ENCODE data around the gene FOXN4. TPM values are rescaled to one million over a fixed set of nuclear protein-coding genes. Genes with fewer than 3 reads are reported as not detected.

Gene FOXN4
- polyA plus RNA-seq, 1 donor (not counting 4 experiments of a cell fraction or from before 2014, with no cell fraction given), result not detected

GRCh38 chr12:109250523-109250922 is 58.6 kb downstream of the FOXN4 start:
- Histone ChIP-seq H3K9me1 (ENCODE audit: control insufficient read depth, extremely low read depth, insufficient read depth, low read length) (no peaks in the 10 kb centered on the region), H3K27ac (ENCODE audit: control insufficient read depth, insufficient read depth, low read length) (no peak overlapping the region), H3K79me2 (ENCODE audit: control insufficient read depth, insufficient read depth, low read length) (no peaks in the 10 kb centered on the region), H3K4me1 (ENCODE audit: control insufficient read depth, extremely low read depth, insufficient read depth, low read length) (no peaks in the 10 kb centered on the region), H2AFZ (ENCODE audit: control insufficient read depth, low read length) (no peak overlapping the region), H3K36me3 (ENCODE audit: control insufficient read depth in 2 of 2, extremely low read depth in 1 of 2, insufficient read depth in 2 of 2, low read length in 2 of 2) (no peaks in the 10 kb centered on the region), H3K4me2 (ENCODE audit: control insufficient read depth, extremely low read depth, insufficient read depth, low read depth, low read length) (no peak overlapping the region), H4K20me1 (ENCODE audit: control insufficient read depth, extremely low read depth, insufficient read depth, low read length) (no peaks in the 10 kb centered on the region), H3K9ac (ENCODE audit: control insufficient read depth, extremely low read depth, insufficient read depth, low read length) (no peak overlapping the region), H3K9me3 (ENCODE audit: control insufficient read depth, low read depth, low read length) (peaks cover 3% of the 10 kb centered on the region), H3K4me3 (ENCODE audit: control insufficient read depth in 2 of 3, extremely low read depth in 1 of 3, insufficient read depth in 2 of 3, low read depth in 1 of 3, low read length in 3 of 3) (no peak overlapping the region), H3K27me3 (ENCODE audit: control insufficient read depth, extremely low read depth, insufficient read depth, low read length) (no peaks in the 10 kb centered on the region)
- DNase-seq (ENCODE audit: low read depth, low spot score), result no peak
- TF ChIP-seq, protein P1, sequence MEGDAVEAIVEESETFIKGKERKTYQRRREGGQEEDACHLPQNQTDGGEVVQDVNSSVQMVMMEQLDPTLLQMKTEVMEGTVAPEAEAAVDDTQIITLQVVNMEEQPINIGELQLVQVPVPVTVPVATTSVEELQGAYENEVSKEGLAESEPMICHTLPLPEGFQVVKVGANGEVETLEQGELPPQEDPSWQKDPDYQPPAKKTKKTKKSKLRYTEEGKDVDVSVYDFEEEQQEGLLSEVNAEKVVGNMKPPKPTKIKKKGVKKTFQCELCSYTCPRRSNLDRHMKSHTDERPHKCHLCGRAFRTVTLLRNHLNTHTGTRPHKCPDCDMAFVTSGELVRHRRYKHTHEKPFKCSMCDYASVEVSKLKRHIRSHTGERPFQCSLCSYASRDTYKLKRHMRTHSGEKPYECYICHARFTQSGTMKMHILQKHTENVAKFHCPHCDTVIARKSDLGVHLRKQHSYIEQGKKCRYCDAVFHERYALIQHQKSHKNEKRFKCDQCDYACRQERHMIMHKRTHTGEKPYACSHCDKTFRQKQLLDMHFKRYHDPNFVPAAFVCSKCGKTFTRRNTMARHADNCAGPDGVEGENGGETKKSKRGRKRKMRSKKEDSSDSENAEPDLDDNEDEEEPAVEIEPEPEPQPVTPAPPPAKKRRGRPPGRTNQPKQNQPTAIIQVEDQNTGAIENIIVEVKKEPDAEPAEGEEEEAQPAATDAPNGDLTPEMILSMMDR (optimal IDR thresholded peaks at IDR 0.05 in 1 of 3, IDR thresholded peaks at IDR 0.05 in 1 of 3, conservative IDR thresholded peaks at IDR 0.05 in 1 of 3; ENCODE audit: extremely low read depth in 1 of 3, insufficient read depth in 2 of 3, low read length in 3 of 3), result no peak
- TF ChIP-seq EZH2 (IDR thresholded peaks at IDR 0.05; ENCODE audit: low read length), result no peak
- dilution Hi-C loops (cut with MboI; ENCODE audit: extremely low pct_ligation_motif_present, low sequenced_read_pairs), result no loop called here
- FAIRE-seq, result no peak

DNA sequence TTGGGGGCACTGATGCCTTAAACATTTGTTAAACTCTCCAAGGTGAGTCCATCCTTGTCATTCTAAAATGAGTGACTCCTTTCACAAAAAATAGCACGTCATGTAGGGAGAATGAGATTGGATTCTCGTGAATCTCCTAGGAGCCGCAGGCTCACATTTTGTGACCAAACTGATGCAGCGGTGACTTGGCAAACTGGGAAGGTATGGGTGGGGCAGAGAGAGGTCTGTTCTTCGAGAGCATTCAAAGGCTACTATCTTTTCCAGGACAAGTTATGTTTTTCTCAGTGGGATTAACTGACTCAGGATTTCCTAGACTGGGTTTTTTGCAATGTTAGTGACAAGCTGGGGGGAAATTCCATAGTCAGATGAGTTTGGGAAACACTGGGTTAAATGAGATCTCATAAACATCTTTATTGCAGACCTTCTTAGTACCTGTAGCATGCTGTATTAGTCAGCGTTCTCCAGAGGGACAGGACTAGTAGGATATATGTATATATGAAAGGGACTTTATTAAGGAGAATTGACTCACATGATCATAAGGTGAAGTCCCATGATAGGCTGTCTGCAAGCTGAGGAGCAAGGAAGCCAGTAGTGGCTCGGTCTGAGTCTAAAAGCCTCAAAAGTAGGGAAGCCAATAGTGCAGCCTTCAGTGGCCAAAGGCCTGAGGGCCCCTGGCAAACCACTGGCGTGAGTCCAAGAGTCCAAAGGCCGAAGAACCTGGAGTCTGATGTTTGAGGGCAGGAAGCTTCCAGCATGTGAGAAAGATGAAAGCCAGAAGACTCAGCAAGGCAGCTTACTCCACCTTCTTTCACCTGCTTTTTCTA is 61.0 kb downstream of the FOXN4 start:
- H3K9me3 ChIP-seq (ENCODE audit: control insufficient read depth, low read depth, low read length), result no peaks in the 10 kb centered on the region
- FAIRE-seq (no peak), DNase-seq (ENCODE audit: low read depth, low spot score) (no peak)
- dilution Hi-C loops (cut with MboI; ENCODE audit: extremely low pct_ligation_motif_present, low sequenced_read_pairs), result no loop called here
- H3K36me3 ChIP-seq (ENCODE audit: control insufficient read depth in 2 of 2, extremely low read depth in 1 of 2, insufficient read depth in 2 of 2, low read length in 2 of 2), result no peaks in the 10 kb centered on the region
- H3K9me1 ChIP-seq (ENCODE audit: control insufficient read depth, extremely low read depth, insufficient read depth, low read length), result no peaks in the 10 kb centered on the region
- no peaks in the 10 kb centered on the region for H3K27me3 ChIP-seq (ENCODE audit: control insufficient read depth, extremely low read depth, insufficient read depth, low read length)
- H3K27ac ChIP-seq (ENCODE audit: control insufficient read depth, insufficient read depth, low read length), result no peak overlapping the region
- H3K4me1 ChIP-seq (ENCODE audit: control insufficient read depth, extremely low read depth, insufficient read depth, low read length), result no peaks in the 10 kb centered on the region
- H3K4me3 ChIP-seq (ENCODE audit: control insufficient read depth in 2 of 3, extremely low read depth in 1 of 3, insufficient read depth in 2 of 3, low read depth in 1 of 3, low read length in 3 of 3), result no peak overlapping the region
- H2AFZ ChIP-seq (ENCODE audit: control insufficient read depth, low read length), result no peak overlapping the region
- H3K79me2 ChIP-seq (ENCODE audit: control insufficient read depth, insufficient read depth, low read length), result no peaks in the 10 kb centered on the region
- H3K9ac ChIP-seq (ENCODE audit: control insufficient read depth, extremely low read depth, insufficient read depth, low read length), result no peak overlapping the region
- no peak overlapping the region for H3K4me2 ChIP-seq (ENCODE audit: control insufficient read depth, extremely low read depth, insufficient read depth, low read depth, low read length)
- H4K20me1 ChIP-seq (ENCODE audit: control insufficient read depth, extremely low read depth, insufficient read depth, low read length), result no peaks in the 10 kb centered on the region
- TF ChIP-seq EZH2 (IDR thresholded peaks at IDR 0.05; ENCODE audit: low read length), result no peak
- TF ChIP-seq, protein P1 (optimal IDR thresholded peaks at IDR 0.05 in 1 of 3, IDR thresholded peaks at IDR 0.05 in 1 of 3, conservative IDR thresholded peaks at IDR 0.05 in 1 of 3; ENCODE audit: extremely low read depth in 1 of 3, insufficient read depth in 2 of 3, low read length in 3 of 3), result no peak

Data from keratinocyte (primary cell).